Body of pancreas (tissue), 4 donors: ENCODE results near the gene SSC4D.

ENCODE experiments used
- POLR2A ChIP-seq, 3 donors: fragments of 450-650 bp; IDR thresholded peaks; one replicate each; pipeline ENCODE4 v1.6.1; 2016; ENCODE audit warnings: antibody characterized with exemption in 3 of 3, mild to moderate bottlenecking in 2 of 3
- TF ChIP-seq, protein P1 (sequence below), 7 experiments: fragments of 450-650 bp in 4 of 7; fragments of 200-600 bp in 3 of 7; sonication (generic) in 3 of 7; IDR thresholded peaks; one replicate each; pipeline ENCODE4 v1.5.1; 2016 to 2019; ENCODE audit warnings: antibody characterized with exemption in 7 of 7

DNA sequence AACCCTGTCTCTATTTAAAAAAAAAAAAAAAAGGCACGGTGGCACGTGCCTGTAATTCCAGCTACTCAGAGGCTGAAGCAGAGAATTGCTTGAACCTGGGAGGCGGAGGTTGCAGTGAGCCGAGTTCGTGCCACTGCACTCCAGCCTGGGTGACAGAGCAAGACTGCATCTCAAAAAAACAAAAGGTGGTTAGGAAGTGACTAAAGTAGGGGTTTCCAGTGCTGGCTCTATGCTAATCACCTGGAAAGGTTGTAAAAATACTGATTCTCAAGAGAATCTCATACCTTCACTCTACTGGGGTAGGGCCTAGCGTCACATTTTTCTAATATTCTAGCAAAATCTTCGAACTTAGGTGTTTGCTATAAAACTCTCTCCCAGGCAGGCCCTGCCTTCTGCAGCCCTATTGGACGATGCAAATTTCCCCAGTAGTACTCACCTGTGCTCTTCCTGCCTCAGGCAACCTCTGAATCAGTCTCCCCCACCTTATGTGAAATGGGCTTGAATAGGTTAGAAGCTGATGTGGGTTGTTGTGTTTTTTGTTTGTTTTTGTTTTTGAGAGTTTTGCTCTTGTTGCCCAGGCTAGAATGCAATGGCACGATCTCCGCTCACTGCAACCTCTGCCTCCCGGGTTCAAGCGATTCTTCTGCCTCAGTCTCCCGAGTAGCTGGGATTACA is 18.8 kb upstream of the SSC4D start:
- TF ChIP-seq, protein P1, sequence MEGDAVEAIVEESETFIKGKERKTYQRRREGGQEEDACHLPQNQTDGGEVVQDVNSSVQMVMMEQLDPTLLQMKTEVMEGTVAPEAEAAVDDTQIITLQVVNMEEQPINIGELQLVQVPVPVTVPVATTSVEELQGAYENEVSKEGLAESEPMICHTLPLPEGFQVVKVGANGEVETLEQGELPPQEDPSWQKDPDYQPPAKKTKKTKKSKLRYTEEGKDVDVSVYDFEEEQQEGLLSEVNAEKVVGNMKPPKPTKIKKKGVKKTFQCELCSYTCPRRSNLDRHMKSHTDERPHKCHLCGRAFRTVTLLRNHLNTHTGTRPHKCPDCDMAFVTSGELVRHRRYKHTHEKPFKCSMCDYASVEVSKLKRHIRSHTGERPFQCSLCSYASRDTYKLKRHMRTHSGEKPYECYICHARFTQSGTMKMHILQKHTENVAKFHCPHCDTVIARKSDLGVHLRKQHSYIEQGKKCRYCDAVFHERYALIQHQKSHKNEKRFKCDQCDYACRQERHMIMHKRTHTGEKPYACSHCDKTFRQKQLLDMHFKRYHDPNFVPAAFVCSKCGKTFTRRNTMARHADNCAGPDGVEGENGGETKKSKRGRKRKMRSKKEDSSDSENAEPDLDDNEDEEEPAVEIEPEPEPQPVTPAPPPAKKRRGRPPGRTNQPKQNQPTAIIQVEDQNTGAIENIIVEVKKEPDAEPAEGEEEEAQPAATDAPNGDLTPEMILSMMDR (IDR thresholded peaks at IDR 0.05): no peak
- no peak for TF ChIP-seq POLR2A (IDR thresholded peaks at IDR 0.05)
